ENCODE results near the gene RIPK1. TPM values are rescaled to one million over a fixed set of nuclear protein-coding genes. Genes with fewer than 3 reads are reported as not detected.
"Not testable (repeated sequence)": the region's sequence is repeated elsewhere in the genome, so short reads cannot be mapped to it uniquely, and the experiment has no call there.

RIPK1 gene
- 14.7 and 16.3 TPM in 2 replicates for total RNA-seq (ENCODE audit: low replicate concordance)
- long read RNA-seq, partial matches to known transcripts, result 0 of 1 reads
- long read RNA-seq, other reads (novel, unspliced or antisense), result 1 of 1 reads

GRCh38 chr6:3068329-3069214 lies at the start of gene RIPK1:
TSS of gene RIPK1 (plus strand) at chr6:3068494. CDS start at chr6:3076824, 8,330 bp downstream.
- Mint-ChIP-seq H3K9me3 (no peaks in the 10 kb centered on the region), H3K27me3 (peaks cover 7% of the 10 kb centered on the region), H3K36me3 (peaks cover 5% of the 10 kb centered on the region), H3K4me3 (peak within 1 kb of the TSS; percentile 96), H3K27ac (peak within 1 kb of the TSS; percentile 97), H3K4me1 (ENCODE audit: unreplicated experiment) (peaks cover 14% of the 10 kb centered on the region)
- peak; percentile 91 for DNase-seq (ENCODE audit: extremely low spot score, unreplicated experiment)
- TF ChIP-seq CTCF (conservative IDR thresholded peaks at IDR 0.05), result peak; percentile 26

DNA sequence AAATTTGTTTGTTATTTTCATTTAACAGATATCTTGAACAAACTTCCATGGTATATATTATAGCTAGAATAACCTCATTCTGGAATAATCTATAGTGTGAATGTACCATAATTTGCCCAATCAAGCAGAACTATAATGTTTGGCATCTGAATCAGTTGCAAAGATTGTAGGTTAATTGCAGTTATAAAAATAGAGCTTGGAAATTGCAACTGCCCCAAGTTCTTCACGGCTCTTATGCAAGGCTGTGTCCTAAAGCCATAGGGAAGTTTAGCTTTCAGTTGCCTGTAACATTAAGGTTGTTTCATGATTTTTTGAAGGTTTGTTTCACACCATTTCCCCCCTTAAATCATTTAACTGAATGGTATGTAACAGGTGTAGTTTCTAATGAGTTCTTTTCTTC lies 49.2 kb upstream of the RIPK1 start:
- Mint-ChIP-seq H3K9me3 (peaks cover 7% of the 10 kb centered on the region), H3K4me1 (ENCODE audit: unreplicated experiment) (peaks cover 6% of the 10 kb centered on the region), H3K27me3 (no peaks in the 10 kb centered on the region), H3K27ac (no peak overlapping the region), H3K4me3 (no peak overlapping the region), H3K36me3 (peaks cover 31% of the 10 kb centered on the region)
- TF ChIP-seq CTCF (conservative IDR thresholded peaks at IDR 0.05), result no peak
- DNase-seq (ENCODE audit: extremely low spot score, unreplicated experiment), result no peak

DNA sequence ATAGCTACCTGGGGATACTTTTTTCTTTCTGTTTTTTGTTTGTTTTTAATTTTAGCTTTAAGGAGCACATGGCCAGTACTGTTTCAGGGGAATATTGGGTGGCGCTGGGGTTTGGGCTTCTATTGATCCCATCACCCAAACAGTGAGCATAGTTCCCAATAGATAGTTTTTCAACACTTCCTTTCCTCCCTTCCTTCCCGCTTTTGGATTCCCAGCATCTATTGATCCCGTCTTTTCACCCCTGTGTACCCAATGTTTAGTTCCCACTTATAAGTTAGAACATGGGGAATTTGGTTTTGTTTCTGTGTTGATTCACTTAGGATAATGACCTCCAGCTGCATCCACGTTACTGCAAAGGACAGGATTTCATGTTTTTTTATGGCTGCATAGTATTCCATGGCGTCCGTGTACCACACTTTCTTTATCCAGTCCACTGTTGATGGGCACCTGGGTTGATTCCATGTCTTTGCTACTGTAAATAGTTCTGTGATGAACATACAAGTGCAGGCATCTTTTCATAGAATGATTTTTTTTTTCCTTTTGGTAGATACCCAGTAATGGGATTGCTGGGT lies 48.5 kb upstream of the RIPK1 start:
- Mint-ChIP-seq H3K4me1 (ENCODE audit: unreplicated experiment) (peaks cover 6% of the 10 kb centered on the region), H3K27ac (no peak overlapping the region)
- TF ChIP-seq CTCF (conservative IDR thresholded peaks at IDR 0.05), result no peak

DNA sequence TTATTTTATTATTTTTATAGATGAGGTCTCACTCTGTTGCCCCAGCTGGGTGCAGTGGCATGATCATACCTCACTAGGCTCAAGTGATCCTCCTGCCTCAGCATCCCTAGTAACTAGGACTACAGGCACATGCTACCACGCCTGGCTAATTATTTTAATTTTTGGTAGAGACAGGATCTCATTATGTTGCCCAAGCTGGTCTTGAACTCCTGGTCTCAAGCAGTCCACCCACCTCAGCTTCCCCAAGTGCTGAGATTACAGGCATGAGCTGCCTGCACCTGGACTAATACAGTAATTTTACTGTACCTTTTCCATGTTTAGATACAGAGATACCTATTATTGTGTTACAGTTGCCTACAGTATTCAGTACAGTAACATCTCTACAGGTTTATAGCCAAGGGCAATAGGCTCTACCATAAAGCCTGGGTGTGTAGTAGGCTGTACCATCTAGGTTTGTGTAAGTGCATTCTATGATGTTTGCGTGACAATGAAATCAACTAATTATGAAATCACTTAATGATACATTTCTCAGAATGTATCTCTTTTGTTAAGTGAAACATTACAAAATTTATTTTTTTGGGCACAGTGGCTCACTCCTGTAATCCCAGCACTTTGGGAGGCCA lies 47.2 kb upstream of the RIPK1 start:
- H3K27ac Mint-ChIP-seq, H3K4me3 Mint-ChIP-seq: not testable (repeated sequence)
- peaks cover 22% of the 10 kb centered on the region for H3K36me3 Mint-ChIP-seq

More for the DNA sequence above, 48.5 kb upstream of the RIPK1 start:
- Mint-ChIP-seq H3K9me3 (peaks cover 7% of the 10 kb centered on the region), H3K4me3 (no peak overlapping the region), H3K27me3 (no peaks in the 10 kb centered on the region), H3K36me3 (peaks cover 26% of the 10 kb centered on the region)
- no peak for DNase-seq (ENCODE audit: extremely low spot score, unreplicated experiment)

DNA sequence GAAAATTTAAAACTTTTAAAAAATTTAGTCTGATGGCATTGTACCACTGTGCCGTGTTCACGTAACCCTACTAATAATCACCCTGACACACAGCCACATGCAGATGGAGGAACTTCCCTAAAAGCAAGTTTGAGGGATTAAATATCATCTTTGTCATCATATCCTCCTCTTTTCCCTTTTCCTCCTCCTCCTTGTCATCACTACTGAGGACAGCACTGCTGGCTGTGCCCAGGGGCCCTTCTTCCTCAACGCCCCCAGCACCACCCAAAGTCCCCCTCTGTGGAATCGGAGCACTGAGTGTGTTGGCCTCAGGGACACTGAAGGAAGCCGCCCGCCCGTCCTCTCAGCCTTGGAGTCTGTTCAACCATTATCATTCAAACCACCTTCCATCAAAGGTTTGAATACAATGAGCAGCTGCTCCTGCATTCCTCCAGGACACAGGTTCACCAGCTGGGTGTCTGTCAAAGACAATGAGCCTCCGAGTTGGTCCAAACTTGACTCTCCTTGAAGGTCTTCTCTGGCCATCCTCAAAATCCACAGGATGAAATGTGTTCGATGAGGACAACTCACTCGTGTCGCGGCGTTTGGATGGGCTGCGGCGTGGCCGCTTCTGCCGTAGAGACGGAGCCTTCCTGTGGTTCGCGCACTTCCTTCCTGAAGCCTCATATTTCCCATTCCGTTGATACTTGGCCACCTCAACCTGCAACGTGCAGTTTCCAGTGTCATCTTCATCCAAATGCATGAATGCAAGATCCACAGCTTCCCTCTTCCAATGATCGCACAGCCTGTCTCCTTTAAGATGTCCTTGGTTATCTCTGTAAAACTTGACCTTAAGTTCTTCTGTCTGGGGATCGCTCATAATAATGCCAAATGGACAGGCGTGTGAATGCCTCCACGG lies 45.3 kb upstream of the RIPK1 start:
- no peak for TF ChIP-seq CTCF (conservative IDR thresholded peaks at IDR 0.05)
- Mint-ChIP-seq H3K4me3 (peak overlapping the region; percentile 3), H3K36me3 (peaks cover 17% of the 10 kb centered on the region), H3K27ac (peak overlapping the region; percentile 68), H3K4me1 (ENCODE audit: unreplicated experiment) (peaks cover 16% of the 10 kb centered on the region), H3K9me3 (peaks cover 7% of the 10 kb centered on the region), H3K27me3 (no peaks in the 10 kb centered on the region)
- no peak for DNase-seq (ENCODE audit: extremely low spot score, unreplicated experiment)

More for the DNA sequence above, 47.2 kb upstream of the RIPK1 start:
- H3K27me3 Mint-ChIP-seq; H3K4me1 Mint-ChIP-seq (ENCODE audit: unreplicated experiment); H3K9me3 Mint-ChIP-seq; DNase-seq (ENCODE audit: extremely low spot score, unreplicated experiment): not testable (repeated sequence)
